G401 (cell line): ENCODE measurements around the gene XAGE1A. TPM values are rescaled to one million over a fixed set of nuclear protein-coding genes. Genes with fewer than 3 reads are reported as not detected.

Experiments used
- total RNA-seq: library from RNA; depleted of rRNA; stranded (reverse); fragments of >200 nt; shearing (Covaris generic); gene quantifications from 2 replicates; pipeline ENCODE4 v1.2.3, GENCODE V29; 2014; rRNA removed

XAGE1A gene
- total RNA-seq, 1 experiment from 2014 or later = not detected

Other genes starting within 250 kb of the XAGE1A start
- not detected in 2 replicates for gene XAGE2, start 126.8 kb upstream of the XAGE1A start, total RNA-seq
- not detected in 2 replicates for gene XAGE1B, start 21.3 kb downstream of the XAGE1A start, total RNA-seq
- not detected in 2 replicates for gene SSX7, start 159.1 kb downstream of the XAGE1A start, total RNA-seq
- not detected in 2 replicates for gene SSX2, start 211.4 kb downstream of the XAGE1A start, total RNA-seq